GM10266 (cell line): Measurements from ENCODE around the gene VKORC1.

Experiments
- DNase-seq: peaks from one replicate; pipeline ENCODE4 v3.0.0; 2012; ENCODE audit errors: extremely low spot score
- CTCF ChIP-seq: IDR thresholded peaks from 2 replicates; pipeline ENCODE4 v1.5.1; 2012; ENCODE audit warnings: mild to moderate bottlenecking, low read depth; ENCODE audit not compliant: control insufficient read depth, insufficient read depth; ENCODE audit errors: missing control alignments

The VKORC1 gene

GRCh38 chr16:31050280-31051030 lies 44.1 kb downstream of the VKORC1 start:
- TF ChIP-seq CTCF: no peak
- no peak for DNase-seq

GRCh38 chr16:31043898-31044481 lies 50.6 kb downstream of the VKORC1 start:
- TF ChIP-seq CTCF: no peak
- no peak for DNase-seq

GRCh38 chr16:31043352-31043751 lies 51.2 kb downstream of the VKORC1 start:
- no peak for DNase-seq
- TF ChIP-seq CTCF: no peak

- DNase-seq: no peak
Observed at GRCh38 chr16:31042866-31043265, 51.7 kb downstream of the VKORC1 start.

More at GRCh38 chr16:31042866-31043265, 51.7 kb downstream of the VKORC1 start:
- TF ChIP-seq CTCF: no peak
